Stimulated activated CD8-positive, alpha-beta memory T cell treated with anti-CD3 and anti-CD28 coated beads, Interleukin-4, amount 100 ng/mL, for 1 hour (primary cell): ENCODE measurements around the gene SLC22A3.

Source experiments
- DNase-seq, 2 donors: peaks; one replicate each; pipeline ENCODE4 v3.0.0-alpha.2; 2020; ENCODE audit warnings: low read depth in 2 of 2, low spot score in 1 of 2

SLC22A3 gene

DNA sequence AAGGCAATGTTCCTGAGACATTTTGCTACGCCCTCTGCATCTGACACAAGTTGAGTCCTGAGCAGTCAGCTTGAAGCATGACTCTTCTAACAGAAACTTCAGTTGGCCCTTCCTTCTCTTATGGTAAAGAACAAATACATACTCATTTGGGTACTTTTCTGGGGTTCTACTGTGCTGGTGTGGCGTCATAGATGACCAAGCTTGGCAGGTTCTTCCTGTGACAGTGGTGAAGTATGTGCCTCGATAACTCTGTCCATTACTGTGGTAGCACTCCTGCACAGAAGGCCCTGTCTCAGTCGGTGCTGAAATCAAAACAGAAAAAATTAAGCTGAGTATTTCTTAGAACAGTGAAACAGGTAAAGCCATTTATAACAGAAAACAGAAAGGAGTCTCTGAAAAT, 152.5 kb downstream of the SLC22A3 start:
- DNase-seq = no peak
